Stimulated activated CD8-positive, alpha-beta memory T cell treated with anti-CD3 and anti-CD28 coated beads, Interleukin-15, amount 100 ng/mL, for 24 hours (primary cell): ENCODE data around the gene TULP4.

Experiments
- DNase-seq: peaks from one replicate; pipeline ENCODE4 v3.0.0-alpha.2; 2020; ENCODE audit warnings: low read depth

Gene TULP4

GRCh38 chr6:158358450-158359077 lies 46.3 kb downstream of the TULP4 start:
- DNase-seq: no peak

GRCh38 chr6:158361068-158361467 lies 48.8 kb downstream of the TULP4 start:
- no peak for DNase-seq

GRCh38 chr6:158361961-158362669 lies 49.9 kb downstream of the TULP4 start:
- DNase-seq: no peak

- no peak for DNase-seq
Observed at GRCh38 chr6:158366363-158366762, 54.1 kb downstream of the TULP4 start.

- no peak for DNase-seq
Observed at GRCh38 chr6:158367816-158368215, 55.6 kb downstream of the TULP4 start.

GRCh38 chr6:158369241-158369640 lies 57.0 kb downstream of the TULP4 start:
- DNase-seq: no peak

GRCh38 chr6:158370805-158371204 lies 58.5 kb downstream of the TULP4 start:
- no peak for DNase-seq

GRCh38 chr6:158371261-158371660 lies 59.0 kb downstream of the TULP4 start:
- no peak for DNase-seq

- DNase-seq: no peak
Observed at GRCh38 chr6:158372574-158372973, 60.3 kb downstream of the TULP4 start.

- DNase-seq: no peak
Observed at GRCh38 chr6:158373214-158373613, 60.9 kb downstream of the TULP4 start.

GRCh38 chr6:158374020-158374419 lies 61.8 kb downstream of the TULP4 start:
- no peak for DNase-seq

GRCh38 chr6:158376631-158377081 lies 64.4 kb downstream of the TULP4 start:
- no peak for DNase-seq

GRCh38 chr6:158377860-158378259 lies 65.6 kb downstream of the TULP4 start:
- DNase-seq: no peak

- DNase-seq: no peak
Observed at GRCh38 chr6:158379336-158379735, 67.1 kb downstream of the TULP4 start.

- DNase-seq: no peak
Observed at GRCh38 chr6:158381214-158381613, 68.9 kb downstream of the TULP4 start.

GRCh38 chr6:158382491-158382890 lies 70.2 kb downstream of the TULP4 start:
- DNase-seq: no peak

GRCh38 chr6:158383057-158383456 lies 70.8 kb downstream of the TULP4 start:
- DNase-seq: no peak

GRCh38 chr6:158383542-158383941 lies 71.3 kb downstream of the TULP4 start:
- no peak for DNase-seq

GRCh38 chr6:158384671-158385110 lies 72.4 kb downstream of the TULP4 start:
- no peak for DNase-seq

GRCh38 chr6:158387036-158387435 lies 74.8 kb downstream of the TULP4 start:
- no peak for DNase-seq

GRCh38 chr6:158387578-158387977 lies 75.3 kb downstream of the TULP4 start:
- DNase-seq: no peak

GRCh38 chr6:158388727-158389126 lies 76.5 kb downstream of the TULP4 start:
- no peak for DNase-seq

- no peak for DNase-seq
Observed at GRCh38 chr6:158389193-158389919, 77.1 kb downstream of the TULP4 start.
